ENCODE measurements around the gene PTGR2.
A peak's percentile ranks its signal among the peaks of the same experiment; 100 is the strongest.
"Not testable (repeated sequence)": the region's sequence is repeated elsewhere in the genome, so short reads cannot be mapped to it uniquely, and the experiment has no call there.

PTGR2 gene

GRCh38 chr14:73851567-73852382 is at the start of gene PTGR2:
Gene PTGR2, plus strand, starts transcription at chr14:73851831. Its CDS starts 7,032 bp downstream, at chr14:73858863.
- peak; percentile 72 to 80 for DNase-seq (ENCODE audit: low read depth in 2 of 2)

GRCh38 chr14:73802431-73803188 is 49.0 kb upstream of the PTGR2 start:
- DNase-seq (ENCODE audit: low read depth in 2 of 2), result no peak

GRCh38 chr14:73804636-73805035 is 47.0 kb upstream of the PTGR2 start:
- no peak for DNase-seq (ENCODE audit: low read depth in 2 of 2)

- DNase-seq (ENCODE audit: low read depth in 2 of 2), result no peak
Measured at GRCh38 chr14:73807457-73807856, 44.2 kb upstream of the PTGR2 start.

- DNase-seq (ENCODE audit: low read depth in 2 of 2), result no peak
Measured at GRCh38 chr14:73809391-73809790, 42.2 kb upstream of the PTGR2 start.

GRCh38 chr14:73810478-73811163 is 41.0 kb upstream of the PTGR2 start:
- no peak for DNase-seq (ENCODE audit: low read depth in 2 of 2)

- no peak for DNase-seq (ENCODE audit: low read depth in 2 of 2)
Measured at GRCh38 chr14:73811164-73811503, 40.5 kb upstream of the PTGR2 start.

GRCh38 chr14:73814153-73814552 is 37.5 kb upstream of the PTGR2 start:
- DNase-seq (ENCODE audit: low read depth in 2 of 2), result no peak

- DNase-seq (ENCODE audit: low read depth in 2 of 2), result no peak
Measured at GRCh38 chr14:73815849-73816248, 35.8 kb upstream of the PTGR2 start.

- no peak for DNase-seq (ENCODE audit: low read depth in 2 of 2)
Measured at GRCh38 chr14:73816393-73816816, 35.2 kb upstream of the PTGR2 start.

GRCh38 chr14:73817020-73817655 is 34.5 kb upstream of the PTGR2 start:
- DNase-seq (ENCODE audit: low read depth in 2 of 2), result no peak

- DNase-seq (ENCODE audit: low read depth in 2 of 2), result no peak
Measured at GRCh38 chr14:73818821-73819220, 32.8 kb upstream of the PTGR2 start.

GRCh38 chr14:73820631-73821030 is 31.0 kb upstream of the PTGR2 start:
- no peak for DNase-seq (ENCODE audit: low read depth in 2 of 2)

GRCh38 chr14:73823339-73823885 is 28.2 kb upstream of the PTGR2 start:
- no peak for DNase-seq (ENCODE audit: low read depth in 2 of 2)

GRCh38 chr14:73824127-73824526 is 27.5 kb upstream of the PTGR2 start:
- DNase-seq (ENCODE audit: low read depth in 2 of 2), result no peak

GRCh38 chr14:73824536-73824935 is 27.1 kb upstream of the PTGR2 start:
- DNase-seq (ENCODE audit: low read depth in 2 of 2), result no peak

GRCh38 chr14:73825551-73826188 is 26.0 kb upstream of the PTGR2 start:
- DNase-seq (ENCODE audit: low read depth in 2 of 2), result peak; percentile 57 to 67

GRCh38 chr14:73827190-73827589 is 24.4 kb upstream of the PTGR2 start:
- not testable (repeated sequence) for DNase-seq (ENCODE audit: low read depth in 2 of 2)

- DNase-seq (ENCODE audit: low read depth in 2 of 2), result no peak
Measured at GRCh38 chr14:73829071-73829470, 22.6 kb upstream of the PTGR2 start.

GRCh38 chr14:73829526-73830431 is 21.9 kb upstream of the PTGR2 start:
- no peak for DNase-seq (ENCODE audit: low read depth in 2 of 2)
